OCI-LY1 (cell line): ENCODE results near the gene MCCC1.

Experiments used
- H2AFZ ChIP-seq: fragments of 200-600 bp; sonication (generic), shearing (Covaris generic); 2 replicates; pipeline ENCODE4 v1.6.0; 2014; ENCODE audit warnings: antibody characterized with exemption, mild to moderate bottlenecking, low read length
- H3F3A ChIP-seq: fragments of 200-600 bp; sonication (generic), shearing (Covaris generic); 2 replicates; pipeline ENCODE4 v1.6.0; 2014; ENCODE audit warnings: mild to moderate bottlenecking, antibody characterized with exemption, low read length, moderate library complexity; ENCODE audit not compliant: insufficient read depth
- H3K27ac ChIP-seq: fragments of 200-600 bp; sonication (generic); 2 replicates; pipeline ENCODE4 v1.5.1; 2014; ENCODE audit warnings: low read length, mixed run types, mild to moderate bottlenecking, low read depth; ENCODE audit not compliant: poor library complexity, severe bottlenecking
- H3K27me3 ChIP-seq: fragments of 200-600 bp; sonication (generic); 2 replicates; pipeline ENCODE4 v1.6.0; 2014; ENCODE audit warnings: antibody characterized with exemption, mild to moderate bottlenecking, low read length, moderate library complexity; ENCODE audit not compliant: insufficient read depth
- H3K36me3 ChIP-seq: fragments of 200-600 bp; sonication (generic); 2 replicates; pipeline ENCODE4 v1.6.1; 2014; ENCODE audit warnings: mild to moderate bottlenecking, antibody characterized with exemption, low read length, moderate library complexity, mixed read lengths; ENCODE audit not compliant: insufficient read depth
- H3K4me1 ChIP-seq: fragments of 200-600 bp; sonication (generic); 2 replicates; pipeline ENCODE4 v1.5.1; 2014; ENCODE audit warnings: mild to moderate bottlenecking, low read length, moderate library complexity; ENCODE audit not compliant: insufficient read depth, severe bottlenecking
- H3K4me2 ChIP-seq: fragments of 200-600 bp; sonication (generic), shearing (Covaris generic); 2 replicates; pipeline ENCODE4 v1.6.1; 2014; ENCODE audit warnings: low read length
- H3K4me3 ChIP-seq: fragments of 200-600 bp; sonication (generic); 2 replicates; pipeline ENCODE4 v1.5.1; 2014; ENCODE audit warnings: low read length, low read depth, mild to moderate bottlenecking, mixed read lengths; ENCODE audit not compliant: poor library complexity, severe bottlenecking
- H3K79me2 ChIP-seq: fragments of 200-600 bp; shearing (Covaris generic); 2 replicates; pipeline ENCODE4 v1.6.1; 2016; ENCODE audit warnings: mixed run types, low read length, mixed read lengths; ENCODE audit not compliant: insufficient read depth
- H3K9ac ChIP-seq: fragments of 200-600 bp; sonication (generic), shearing (Covaris generic); 2 replicates; pipeline ENCODE4 v1.6.1; 2014; ENCODE audit warnings: mild to moderate bottlenecking, low read length, mixed read lengths
- H3K9me2 ChIP-seq: fragments of 200-600 bp; sonication (generic), shearing (Covaris generic); 2 replicates; pipeline ENCODE4 v1.6.1; 2014; ENCODE audit warnings: low read depth, mild to moderate bottlenecking, low read length, mixed read lengths
- H3K9me3 ChIP-seq: fragments of 200-600 bp; shearing (Covaris generic); 2 replicates; pipeline ENCODE4 v1.6.1; 2014; ENCODE audit warnings: low read length, mixed read lengths
- H4K20me1 ChIP-seq: fragments of 200-600 bp; sonication (generic), shearing (Covaris generic); 2 replicates; pipeline ENCODE4 v1.6.0; 2016; ENCODE audit warnings: mild to moderate bottlenecking, low read length; ENCODE audit not compliant: insufficient read depth
- CTCF ChIP-seq: fragments of 200-600 bp; sonication (generic), shearing (Covaris generic); IDR thresholded peaks from 2 replicates; pipeline ENCODE4 v1.5.1; 2017; ENCODE audit warnings: mild to moderate bottlenecking, antibody characterized with exemption, low read length, moderate library complexity, mixed read lengths
- EZH2 ChIP-seq: fragments of 200-600 bp; sonication (generic), shearing (Covaris generic); IDR thresholded peaks from 2 replicates; pipeline ENCODE4 v1.8.0; 2017; ENCODE audit warnings: borderline replicate concordance, mixed run types, mild to moderate bottlenecking, antibody characterized with exemption, low read length, moderate library complexity, mixed read lengths

The MCCC1 gene

GRCh38 chr3:183008800-183009199, 90.5 kb downstream of the MCCC1 start:
- Histone ChIP-seq H3K4me1 (no peaks in the 10 kb centered on the region), H3K79me2 (no peaks in the 10 kb centered on the region), H2AFZ (no peak overlapping the region), H3K27ac (no peak overlapping the region), H3K4me3 (no peak overlapping the region), H3K9ac (no peak overlapping the region), H4K20me1 (no peaks in the 10 kb centered on the region), H3K9me3 (no peaks in the 10 kb centered on the region), H3K36me3 (no peaks in the 10 kb centered on the region), H3K4me2 (no peak overlapping the region), H3K27me3 (no peaks in the 10 kb centered on the region), H3K9me2 (no peaks in the 10 kb centered on the region), H3F3A (no peaks in the 10 kb centered on the region)
- TF ChIP-seq EZH2 (no peak), CTCF (no peak)

- H3K9ac ChIP-seq = no peak overlapping the region
- no peaks in the 10 kb centered on the region for H4K20me1 ChIP-seq
- H3K4me1 ChIP-seq = no peaks in the 10 kb centered on the region
- TF ChIP-seq EZH2 (no peak), CTCF (no peak)
- H3K9me2 ChIP-seq = no peaks in the 10 kb centered on the region
- H3K4me2 ChIP-seq = no peak overlapping the region
- H2AFZ ChIP-seq = no peak overlapping the region
- H3K27me3 ChIP-seq = no peaks in the 10 kb centered on the region
- no peak overlapping the region for H3K27ac ChIP-seq
- H3F3A ChIP-seq = no peaks in the 10 kb centered on the region
- no peaks in the 10 kb centered on the region for H3K36me3 ChIP-seq
- no peaks in the 10 kb centered on the region for H3K9me3 ChIP-seq
- no peak overlapping the region for H3K4me3 ChIP-seq
- no peaks in the 10 kb centered on the region for H3K79me2 ChIP-seq
Measured at GRCh38 chr3:183008303-183008702, 91.0 kb downstream of the MCCC1 start.

- H3K4me2 ChIP-seq = no peak overlapping the region
- H3K9me3 ChIP-seq = no peaks in the 10 kb centered on the region
- no peaks in the 10 kb centered on the region for H3F3A ChIP-seq
- TF ChIP-seq CTCF (no peak), EZH2 (no peak)
- no peak overlapping the region for H2AFZ ChIP-seq
- H3K36me3 ChIP-seq = no peaks in the 10 kb centered on the region
- no peak overlapping the region for H3K4me3 ChIP-seq
- H3K79me2 ChIP-seq = no peaks in the 10 kb centered on the region
- no peaks in the 10 kb centered on the region for H3K27me3 ChIP-seq
- no peak overlapping the region for H3K27ac ChIP-seq
- no peaks in the 10 kb centered on the region for H4K20me1 ChIP-seq
- no peaks in the 10 kb centered on the region for H3K9me2 ChIP-seq
- H3K4me1 ChIP-seq = no peaks in the 10 kb centered on the region
- no peak overlapping the region for H3K9ac ChIP-seq
Measured at GRCh38 chr3:183006396-183007002, 92.8 kb downstream of the MCCC1 start.
